WTC11 (cell line): Measurements from ENCODE around the gene ATP2B3.

Source experiments
- CREM ChIP-seq: sonication (generic); formaldehyde crosslinking; IDR thresholded peaks from 2 replicates; pipeline ENCODE4 v1.8.1; 2022; ENCODE audit warnings: mild to moderate bottlenecking, missing genetic modification reagents, moderate library complexity
- FOXK1 ChIP-seq: sonication (generic); formaldehyde crosslinking; IDR thresholded peaks from 2 replicates; pipeline ENCODE4 v1.8.0; 2022; ENCODE audit warnings: mild to moderate bottlenecking, moderate library complexity, missing genetic modification reagents
- JAZF1 ChIP-seq: fragments of 250-450 bp; sonication (Bioruptor Pico); IDR thresholded peaks from 2 replicates; pipeline ENCODE4 v1.9.0; 2021; ENCODE audit warnings: moderate library complexity, mild to moderate bottlenecking, inconsistent platforms
- NFYB ChIP-seq: sonication (generic); formaldehyde crosslinking; conservative IDR thresholded peaks from 2 replicates; pipeline ENCODE4 v1.8.0; 2022; ENCODE audit warnings: low read depth, missing genetic modification reagents
- TCF7 ChIP-seq: sonication (generic); formaldehyde crosslinking; IDR thresholded peaks from 2 replicates; pipeline ENCODE4 v1.8.0; 2022; ENCODE audit warnings: mild to moderate bottlenecking, low read depth, missing genetic modification reagents, moderate library complexity
- TEAD4 ChIP-seq: sonication (generic); formaldehyde crosslinking; IDR thresholded peaks from 2 replicates; pipeline ENCODE4 v1.8.0; 2022; ENCODE audit warnings: mild to moderate bottlenecking, missing genetic modification reagents
- ZNF263 ChIP-seq: sonication (generic); formaldehyde crosslinking; IDR thresholded peaks from 2 replicates; pipeline ENCODE4 v1.8.1; 2022; ENCODE audit warnings: low read depth, mild to moderate bottlenecking, moderate library complexity, missing genetic modification reagents
- TF ChIP-seq, protein P1 (sequence below): fragments of 200-600 bp; IDR thresholded peaks from 2 replicates; pipeline ENCODE4 v1.8.0; 2022; ENCODE audit warnings: antibody characterized with exemption
- TF ChIP-seq, protein P2 (sequence below): sonication (generic); formaldehyde crosslinking; IDR thresholded peaks from 2 replicates; pipeline ENCODE4 v1.8.1; 2023; ENCODE audit warnings: mild to moderate bottlenecking, missing genetic modification reagents, moderate library complexity
- TF ChIP-seq, protein P3 (sequence below): sonication (generic); formaldehyde crosslinking; IDR thresholded peaks from 2 replicates; pipeline ENCODE4 v1.8.0; 2022; ENCODE audit warnings: mild to moderate bottlenecking, missing genetic modification reagents
- TF ChIP-seq, protein P4 (sequence below): sonication (generic); formaldehyde crosslinking; IDR thresholded peaks from 2 replicates; pipeline ENCODE4 v1.8.1; 2023; ENCODE audit warnings: mild to moderate bottlenecking, moderate library complexity, missing genetic modification reagents
- TF ChIP-seq, protein P5 (sequence below): sonication (generic); formaldehyde crosslinking; IDR thresholded peaks from 2 replicates; pipeline ENCODE4 v1.8.0; 2023; ENCODE audit warnings: missing genetic modification reagents

DNA sequence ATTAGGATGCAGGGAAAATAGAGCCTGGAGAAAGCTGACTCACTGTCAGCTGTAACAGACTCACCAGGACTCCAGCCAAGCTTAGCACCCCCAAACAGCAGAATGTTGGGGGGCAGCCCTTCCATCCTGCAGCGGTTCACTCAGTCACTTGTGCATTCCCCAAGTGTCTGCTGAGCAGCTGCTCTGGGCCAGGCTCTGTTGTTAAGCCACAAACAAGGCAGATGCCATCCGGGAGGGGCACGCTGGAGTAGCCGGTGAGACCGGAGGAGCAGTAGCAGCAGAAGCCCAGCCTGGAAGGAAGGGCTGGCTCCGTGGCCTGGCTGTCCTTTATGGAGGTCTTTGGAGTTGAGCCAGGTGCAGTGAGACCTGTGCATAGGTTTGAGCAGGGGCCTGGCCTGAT lies 59.5 kb downstream of the ATP2B3 start:
- TF ChIP-seq, protein P1, sequence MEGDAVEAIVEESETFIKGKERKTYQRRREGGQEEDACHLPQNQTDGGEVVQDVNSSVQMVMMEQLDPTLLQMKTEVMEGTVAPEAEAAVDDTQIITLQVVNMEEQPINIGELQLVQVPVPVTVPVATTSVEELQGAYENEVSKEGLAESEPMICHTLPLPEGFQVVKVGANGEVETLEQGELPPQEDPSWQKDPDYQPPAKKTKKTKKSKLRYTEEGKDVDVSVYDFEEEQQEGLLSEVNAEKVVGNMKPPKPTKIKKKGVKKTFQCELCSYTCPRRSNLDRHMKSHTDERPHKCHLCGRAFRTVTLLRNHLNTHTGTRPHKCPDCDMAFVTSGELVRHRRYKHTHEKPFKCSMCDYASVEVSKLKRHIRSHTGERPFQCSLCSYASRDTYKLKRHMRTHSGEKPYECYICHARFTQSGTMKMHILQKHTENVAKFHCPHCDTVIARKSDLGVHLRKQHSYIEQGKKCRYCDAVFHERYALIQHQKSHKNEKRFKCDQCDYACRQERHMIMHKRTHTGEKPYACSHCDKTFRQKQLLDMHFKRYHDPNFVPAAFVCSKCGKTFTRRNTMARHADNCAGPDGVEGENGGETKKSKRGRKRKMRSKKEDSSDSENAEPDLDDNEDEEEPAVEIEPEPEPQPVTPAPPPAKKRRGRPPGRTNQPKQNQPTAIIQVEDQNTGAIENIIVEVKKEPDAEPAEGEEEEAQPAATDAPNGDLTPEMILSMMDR = no peak
- no peak for TF ChIP-seq ZNF263 (CRISPR knock-in tag)
- TF ChIP-seq, protein P2, sequence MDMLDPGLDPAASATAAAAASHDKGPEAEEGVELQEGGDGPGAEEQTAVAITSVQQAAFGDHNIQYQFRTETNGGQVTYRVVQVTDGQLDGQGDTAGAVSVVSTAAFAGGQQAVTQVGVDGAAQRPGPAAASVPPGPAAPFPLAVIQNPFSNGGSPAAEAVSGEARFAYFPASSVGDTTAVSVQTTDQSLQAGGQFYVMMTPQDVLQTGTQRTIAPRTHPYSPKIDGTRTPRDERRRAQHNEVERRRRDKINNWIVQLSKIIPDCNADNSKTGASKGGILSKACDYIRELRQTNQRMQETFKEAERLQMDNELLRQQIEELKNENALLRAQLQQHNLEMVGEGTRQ = no peak
- TF ChIP-seq, protein P3, sequence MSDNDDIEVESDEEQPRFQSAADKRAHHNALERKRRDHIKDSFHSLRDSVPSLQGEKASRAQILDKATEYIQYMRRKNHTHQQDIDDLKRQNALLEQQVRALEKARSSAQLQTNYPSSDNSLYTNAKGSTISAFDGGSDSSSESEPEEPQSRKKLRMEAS (CRISPR knock-in tag) = no peak
- no peak for TF ChIP-seq TEAD4 (CRISPR knock-in tag)
- TF ChIP-seq, protein P4, sequence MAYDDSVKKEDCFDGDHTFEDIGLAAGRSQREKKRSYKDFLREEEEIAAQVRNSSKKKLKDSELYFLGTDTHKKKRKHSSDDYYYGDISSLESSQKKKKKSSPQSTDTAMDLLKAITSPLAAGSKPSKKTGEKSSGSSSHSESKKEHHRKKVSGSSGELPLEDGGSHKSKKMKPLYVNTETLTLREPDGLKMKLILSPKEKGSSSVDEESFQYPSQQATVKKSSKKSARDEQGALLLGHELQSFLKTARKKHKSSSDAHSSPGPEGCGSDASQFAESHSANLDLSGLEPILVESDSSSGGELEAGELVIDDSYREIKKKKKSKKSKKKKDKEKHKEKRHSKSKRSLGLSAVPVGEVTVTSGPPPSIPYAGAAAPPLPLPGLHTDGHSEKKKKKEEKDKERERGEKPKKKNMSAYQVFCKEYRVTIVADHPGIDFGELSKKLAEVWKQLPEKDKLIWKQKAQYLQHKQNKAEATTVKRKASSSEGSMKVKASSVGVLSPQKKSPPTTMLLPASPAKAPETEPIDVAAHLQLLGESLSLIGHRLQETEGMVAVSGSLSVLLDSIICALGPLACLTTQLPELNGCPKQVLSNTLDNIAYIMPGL (CRISPR knock-in tag) = no peak
- TF ChIP-seq CREM (CRISPR knock-in tag) = no peak
- no peak for TF ChIP-seq JAZF1
- TF ChIP-seq FOXK1 = no peak
- TF ChIP-seq, protein P5, sequence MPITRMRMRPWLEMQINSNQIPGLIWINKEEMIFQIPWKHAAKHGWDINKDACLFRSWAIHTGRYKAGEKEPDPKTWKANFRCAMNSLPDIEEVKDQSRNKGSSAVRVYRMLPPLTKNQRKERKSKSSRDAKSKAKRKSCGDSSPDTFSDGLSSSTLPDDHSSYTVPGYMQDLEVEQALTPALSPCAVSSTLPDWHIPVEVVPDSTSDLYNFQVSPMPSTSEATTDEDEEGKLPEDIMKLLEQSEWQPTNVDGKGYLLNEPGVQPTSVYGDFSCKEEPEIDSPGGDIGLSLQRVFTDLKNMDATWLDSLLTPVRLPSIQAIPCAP (CRISPR knock-in tag) = no peak
- no peak for TF ChIP-seq NFYB (CRISPR knock-in tag)
- no peak for TF ChIP-seq TCF7
